Ovary (tissue), 3 donors: ENCODE data around the gene CEBPE.

ENCODE experiments used
- CTCF ChIP-seq, 3 donors: fragments of 450-650 bp in 2 of 3; fragments of 200-600 bp in 1 of 3; IDR thresholded peaks; one replicate each; pipeline versions ENCODE4 v1.5.1 to v1.8.0; 2016 to 2022; ENCODE audit warnings: antibody characterized with exemption in 3 of 3, mild to moderate bottlenecking in 1 of 3
- EP300 ChIP-seq: sonication (generic); formaldehyde crosslinking; IDR thresholded peaks from one replicate; pipeline ENCODE4 v1.6.1; 2017; ENCODE audit warnings: antibody characterized with exemption
- donor health status: DM: no; HTN: no; CAD: no.

GRCh38 chr14:23151342-23151741, 32.3 kb upstream of the CEBPE start:
- TF ChIP-seq CTCF (IDR thresholded peaks at IDR 0.05) (no peak), EP300 (no peak)
